ENCODE results near the gene NTM.

DNA sequence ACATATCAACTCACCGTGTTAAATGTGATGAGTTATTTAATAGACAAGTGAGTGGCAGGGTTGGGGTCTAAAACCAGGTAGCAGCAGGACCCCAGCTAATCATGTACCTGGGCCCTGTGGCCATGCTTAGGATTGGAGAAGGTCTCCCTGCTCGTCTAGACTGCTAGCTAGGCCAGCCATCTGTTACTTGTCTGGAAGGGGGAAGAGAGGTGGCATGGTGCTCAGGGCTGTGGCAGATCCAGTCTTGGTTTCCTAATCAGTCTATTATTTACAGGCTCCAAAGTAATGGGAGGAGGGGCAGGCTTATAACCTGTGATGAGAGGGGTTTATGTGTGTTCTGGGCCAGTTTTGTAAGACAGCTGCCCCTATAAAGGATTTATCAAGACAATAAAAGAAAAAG, 105.9 kb downstream of the NTM start:
- TF ChIP-seq, protein P1, sequence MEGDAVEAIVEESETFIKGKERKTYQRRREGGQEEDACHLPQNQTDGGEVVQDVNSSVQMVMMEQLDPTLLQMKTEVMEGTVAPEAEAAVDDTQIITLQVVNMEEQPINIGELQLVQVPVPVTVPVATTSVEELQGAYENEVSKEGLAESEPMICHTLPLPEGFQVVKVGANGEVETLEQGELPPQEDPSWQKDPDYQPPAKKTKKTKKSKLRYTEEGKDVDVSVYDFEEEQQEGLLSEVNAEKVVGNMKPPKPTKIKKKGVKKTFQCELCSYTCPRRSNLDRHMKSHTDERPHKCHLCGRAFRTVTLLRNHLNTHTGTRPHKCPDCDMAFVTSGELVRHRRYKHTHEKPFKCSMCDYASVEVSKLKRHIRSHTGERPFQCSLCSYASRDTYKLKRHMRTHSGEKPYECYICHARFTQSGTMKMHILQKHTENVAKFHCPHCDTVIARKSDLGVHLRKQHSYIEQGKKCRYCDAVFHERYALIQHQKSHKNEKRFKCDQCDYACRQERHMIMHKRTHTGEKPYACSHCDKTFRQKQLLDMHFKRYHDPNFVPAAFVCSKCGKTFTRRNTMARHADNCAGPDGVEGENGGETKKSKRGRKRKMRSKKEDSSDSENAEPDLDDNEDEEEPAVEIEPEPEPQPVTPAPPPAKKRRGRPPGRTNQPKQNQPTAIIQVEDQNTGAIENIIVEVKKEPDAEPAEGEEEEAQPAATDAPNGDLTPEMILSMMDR (IDR thresholded peaks at IDR 0.05; ENCODE audit: poor library complexity, severe bottlenecking) = no peak
- no peak for TF ChIP-seq RAD21 (conservative IDR thresholded peaks at IDR 0.05)
- TF ChIP-seq, protein P2, sequence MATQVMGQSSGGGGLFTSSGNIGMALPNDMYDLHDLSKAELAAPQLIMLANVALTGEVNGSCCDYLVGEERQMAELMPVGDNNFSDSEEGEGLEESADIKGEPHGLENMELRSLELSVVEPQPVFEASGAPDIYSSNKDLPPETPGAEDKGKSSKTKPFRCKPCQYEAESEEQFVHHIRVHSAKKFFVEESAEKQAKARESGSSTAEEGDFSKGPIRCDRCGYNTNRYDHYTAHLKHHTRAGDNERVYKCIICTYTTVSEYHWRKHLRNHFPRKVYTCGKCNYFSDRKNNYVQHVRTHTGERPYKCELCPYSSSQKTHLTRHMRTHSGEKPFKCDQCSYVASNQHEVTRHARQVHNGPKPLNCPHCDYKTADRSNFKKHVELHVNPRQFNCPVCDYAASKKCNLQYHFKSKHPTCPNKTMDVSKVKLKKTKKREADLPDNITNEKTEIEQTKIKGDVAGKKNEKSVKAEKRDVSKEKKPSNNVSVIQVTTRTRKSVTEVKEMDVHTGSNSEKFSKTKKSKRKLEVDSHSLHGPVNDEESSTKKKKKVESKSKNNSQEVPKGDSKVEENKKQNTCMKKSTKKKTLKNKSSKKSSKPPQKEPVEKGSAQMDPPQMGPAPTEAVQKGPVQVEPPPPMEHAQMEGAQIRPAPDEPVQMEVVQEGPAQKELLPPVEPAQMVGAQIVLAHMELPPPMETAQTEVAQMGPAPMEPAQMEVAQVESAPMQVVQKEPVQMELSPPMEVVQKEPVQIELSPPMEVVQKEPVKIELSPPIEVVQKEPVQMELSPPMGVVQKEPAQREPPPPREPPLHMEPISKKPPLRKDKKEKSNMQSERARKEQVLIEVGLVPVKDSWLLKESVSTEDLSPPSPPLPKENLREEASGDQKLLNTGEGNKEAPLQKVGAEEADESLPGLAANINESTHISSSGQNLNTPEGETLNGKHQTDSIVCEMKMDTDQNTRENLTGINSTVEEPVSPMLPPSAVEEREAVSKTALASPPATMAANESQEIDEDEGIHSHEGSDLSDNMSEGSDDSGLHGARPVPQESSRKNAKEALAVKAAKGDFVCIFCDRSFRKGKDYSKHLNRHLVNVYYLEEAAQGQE (IDR thresholded peaks at IDR 0.05; ENCODE audit: borderline replicate concordance) = no peak
- no peak for TF ChIP-seq EZH2 (IDR thresholded peaks at IDR 0.05; ENCODE audit: borderline replicate concordance, insufficient read depth, low read length, poor library complexity, severe bottlenecking)
- TF ChIP-seq MXI1 (conservative IDR thresholded peaks at IDR 0.05; ENCODE audit: poor library complexity, severe bottlenecking) = no peak
- TF ChIP-seq POLR2AphosphoS5 (IDR thresholded peaks at IDR 0.05) = no peak

Measured in neural cell (in vitro differentiated cells).